Choroid plexus epithelial cell (primary cell): ENCODE measurements around the gene CBX6.
A peak's percentile ranks its signal among the peaks of the same experiment; 100 is the strongest.

ENCODE experiments used
- DNase-seq: peaks from one replicate; pipeline ENCODE4 v3.0.0-alpha.2; 2010; ENCODE audit warnings: low read depth
- H3K4me3 ChIP-seq: 2 replicates; pipeline ENCODE4 v1.5.1; 2011; ENCODE audit warnings: low read depth, mild to moderate bottlenecking, control low read depth, low read length, moderate library complexity
- TF ChIP-seq, protein P1 (sequence below): conservative IDR thresholded peaks from 2 replicates; pipeline ENCODE4 v1.5.1; 2011; ENCODE audit warnings: low read depth, mild to moderate bottlenecking, control low read depth, inconsistent platforms, low read length, moderate library complexity

The CBX6 gene

GRCh38 chr22:38881997-38882879, 10.2 kb upstream of the CBX6 start:
- no peak overlapping the region for H3K4me3 ChIP-seq
- DNase-seq, result no peak
- TF ChIP-seq, protein P1, sequence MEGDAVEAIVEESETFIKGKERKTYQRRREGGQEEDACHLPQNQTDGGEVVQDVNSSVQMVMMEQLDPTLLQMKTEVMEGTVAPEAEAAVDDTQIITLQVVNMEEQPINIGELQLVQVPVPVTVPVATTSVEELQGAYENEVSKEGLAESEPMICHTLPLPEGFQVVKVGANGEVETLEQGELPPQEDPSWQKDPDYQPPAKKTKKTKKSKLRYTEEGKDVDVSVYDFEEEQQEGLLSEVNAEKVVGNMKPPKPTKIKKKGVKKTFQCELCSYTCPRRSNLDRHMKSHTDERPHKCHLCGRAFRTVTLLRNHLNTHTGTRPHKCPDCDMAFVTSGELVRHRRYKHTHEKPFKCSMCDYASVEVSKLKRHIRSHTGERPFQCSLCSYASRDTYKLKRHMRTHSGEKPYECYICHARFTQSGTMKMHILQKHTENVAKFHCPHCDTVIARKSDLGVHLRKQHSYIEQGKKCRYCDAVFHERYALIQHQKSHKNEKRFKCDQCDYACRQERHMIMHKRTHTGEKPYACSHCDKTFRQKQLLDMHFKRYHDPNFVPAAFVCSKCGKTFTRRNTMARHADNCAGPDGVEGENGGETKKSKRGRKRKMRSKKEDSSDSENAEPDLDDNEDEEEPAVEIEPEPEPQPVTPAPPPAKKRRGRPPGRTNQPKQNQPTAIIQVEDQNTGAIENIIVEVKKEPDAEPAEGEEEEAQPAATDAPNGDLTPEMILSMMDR, result no peak

DNA sequence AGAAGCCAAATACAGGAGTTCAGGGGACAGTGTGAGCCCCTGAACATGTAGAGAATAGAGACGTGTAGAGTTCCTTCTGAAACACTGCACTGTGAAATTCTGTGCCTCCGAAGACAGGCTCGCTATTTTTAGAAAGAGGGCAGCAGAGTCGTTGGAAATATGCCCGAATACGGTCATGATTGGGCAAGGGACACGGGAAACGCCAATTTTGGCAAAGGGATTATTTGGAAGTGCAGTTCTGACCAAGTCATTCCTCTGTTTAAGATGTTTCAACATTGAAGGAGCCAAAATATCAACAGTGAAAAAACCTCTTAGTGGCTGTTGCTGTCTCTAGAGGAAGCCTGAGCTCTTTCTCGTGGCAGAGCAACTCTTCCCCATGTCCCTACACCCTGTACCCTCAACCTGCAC, 9.5 kb upstream of the CBX6 start:
- DNase-seq, result peak; percentile 58
- H3K4me3 ChIP-seq, result no peak overlapping the region
- TF ChIP-seq, protein P1, result no peak

DNA sequence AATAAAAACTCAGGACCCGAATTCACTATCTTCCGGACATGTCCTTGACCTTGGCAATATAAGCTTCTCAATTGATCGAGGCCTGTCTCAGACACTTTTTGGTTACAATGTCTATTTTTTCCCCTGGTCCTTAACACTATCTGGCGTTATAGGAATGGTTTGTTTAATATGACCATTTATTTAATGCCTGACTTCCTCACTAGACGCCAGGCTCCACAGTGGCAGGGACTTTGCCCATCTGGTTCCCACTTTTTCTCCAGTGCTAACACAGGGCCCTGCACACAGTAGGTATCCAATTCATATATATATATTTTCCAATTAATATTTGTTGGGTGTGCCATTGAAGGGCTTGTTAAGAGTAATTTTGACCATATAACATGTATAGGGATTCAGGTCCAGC, 7.9 kb upstream of the CBX6 start:
- no peak overlapping the region for H3K4me3 ChIP-seq
- TF ChIP-seq, protein P1, result no peak
- no peak for DNase-seq

DNA sequence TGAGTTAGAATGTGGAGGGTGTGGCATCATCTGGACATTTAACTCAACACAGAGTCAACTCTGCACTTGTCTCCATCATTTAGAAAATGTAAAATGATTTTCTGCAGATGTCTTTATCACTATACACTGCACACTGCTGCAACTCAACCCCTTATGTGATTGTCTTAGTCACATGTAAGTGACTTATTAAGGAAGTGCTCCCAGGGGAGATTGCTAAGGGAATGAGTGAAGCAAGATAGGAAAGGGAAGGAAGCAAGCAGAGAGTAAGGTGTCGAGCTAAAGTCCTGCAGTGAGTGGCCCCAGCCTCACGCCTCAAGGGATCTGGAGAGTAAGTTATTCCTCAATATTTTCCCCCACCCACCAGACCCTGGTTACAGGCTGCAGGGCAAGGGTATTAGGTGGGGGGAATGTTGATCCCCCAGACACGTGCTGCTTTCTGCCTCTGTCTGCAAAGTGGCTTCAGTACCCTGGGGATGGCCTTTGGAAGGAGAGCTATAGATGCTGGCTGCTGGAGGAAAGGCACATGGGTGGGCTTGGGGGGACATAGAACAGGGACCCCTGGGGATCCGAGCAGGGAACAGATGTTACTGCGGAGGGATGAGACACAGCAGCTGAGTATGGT, 7.2 kb upstream of the CBX6 start:
- no peak for DNase-seq
- TF ChIP-seq, protein P1, result no peak

GRCh38 chr22:38878001-38878400, 6.0 kb upstream of the CBX6 start:
- no peak for DNase-seq
- H3K4me3 ChIP-seq, result no peak overlapping the region
- TF ChIP-seq, protein P1, result no peak

More for the DNA sequence above, 7.2 kb upstream of the CBX6 start:
- no peak overlapping the region for H3K4me3 ChIP-seq

GRCh38 chr22:38874529-38875222, 2.7 kb upstream of the CBX6 start:
- TF ChIP-seq, protein P1, result no peak
- no peak for DNase-seq
- no peak overlapping the region for H3K4me3 ChIP-seq
